Measurements from ENCODE around the gene ALDH1L1.
"Not testable (repeated sequence)": the region's sequence is repeated elsewhere in the genome, so short reads cannot be mapped to it uniquely, and the experiment has no call there.

ALDH1L1 gene

DNA sequence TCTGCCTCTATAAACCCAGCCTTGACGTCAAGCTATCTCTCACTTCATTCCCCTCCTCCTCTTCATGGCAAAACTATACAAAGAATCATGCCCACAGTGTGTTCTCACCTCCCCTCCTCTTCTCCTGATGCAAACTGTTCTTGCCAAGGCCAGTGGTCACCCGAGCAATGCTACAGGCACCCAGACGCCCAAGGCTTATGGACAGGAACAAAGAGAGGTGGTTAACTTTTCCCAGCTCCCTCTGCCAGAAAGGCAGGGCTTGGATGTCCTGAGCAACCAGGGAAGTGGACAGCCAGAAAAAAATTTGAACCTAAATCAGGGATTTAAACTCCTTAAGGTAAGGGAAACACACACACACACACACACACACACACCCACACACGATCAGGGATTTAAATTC, 101.5 kb downstream of the ALDH1L1 start:
- no peaks in the 10 kb centered on the region for H3K9me3 ChIP-seq (ENCODE audit: control insufficient read depth, insufficient read depth, low read length)
- H3K4me1 ChIP-seq (ENCODE audit: insufficient read depth, low read length) = no peaks in the 10 kb centered on the region

DNA sequence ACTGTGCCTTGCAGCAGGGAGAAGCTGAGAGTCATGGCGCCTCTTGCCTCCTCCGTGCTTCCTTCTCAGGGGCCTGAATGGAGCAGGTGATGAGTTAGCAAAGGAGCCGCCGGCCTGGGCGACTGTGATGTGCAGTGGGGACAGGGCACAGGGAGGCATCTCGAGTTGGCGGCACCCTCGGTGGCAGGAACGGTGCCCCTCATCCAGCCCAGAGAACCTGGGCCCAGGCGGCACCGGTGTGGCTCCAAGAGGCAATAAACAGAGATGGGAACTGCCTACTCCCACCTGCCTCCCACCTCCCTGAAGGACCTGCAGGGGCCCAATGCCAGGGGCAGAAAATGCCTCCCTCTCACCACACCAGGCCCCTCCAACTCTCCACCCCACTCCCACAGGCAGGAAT, 102.6 kb downstream of the ALDH1L1 start:
- Histone ChIP-seq H3K4me1 (ENCODE audit: insufficient read depth, low read length) (no peaks in the 10 kb centered on the region), H3K9ac (ENCODE audit: low read depth, low read length) (no peak overlapping the region), H3K9me3 (ENCODE audit: control insufficient read depth, insufficient read depth, low read length) (no peaks in the 10 kb centered on the region), H3K36me3 (ENCODE audit: insufficient read depth, low read length) (no peaks in the 10 kb centered on the region)

More for the DNA sequence above, 101.5 kb downstream of the ALDH1L1 start:
- H3K9ac ChIP-seq (ENCODE audit: low read depth, low read length) = no peak overlapping the region
- no peaks in the 10 kb centered on the region for H3K36me3 ChIP-seq (ENCODE audit: insufficient read depth, low read length)

DNA sequence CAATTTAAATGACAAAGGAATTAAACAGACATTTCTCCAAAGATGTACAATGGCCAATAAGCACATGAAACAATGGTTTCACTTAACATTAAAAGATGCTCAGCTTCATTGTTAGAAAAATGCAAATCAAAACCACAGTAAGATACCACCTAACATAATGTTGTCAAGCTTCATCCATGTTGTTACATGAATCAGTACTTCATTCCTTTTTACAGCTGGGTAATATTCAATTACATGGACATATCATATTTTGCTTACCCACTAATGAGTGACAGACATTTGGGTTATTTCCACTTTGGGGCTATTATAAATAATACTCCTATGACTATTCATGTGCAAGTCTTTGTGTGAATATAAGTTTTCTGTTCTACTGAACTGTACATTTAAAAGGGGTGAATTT, 104.2 kb downstream of the ALDH1L1 start:
- H3K9me3 ChIP-seq (ENCODE audit: control insufficient read depth, insufficient read depth, low read length) = no peaks in the 10 kb centered on the region
- no peaks in the 10 kb centered on the region for H3K4me1 ChIP-seq (ENCODE audit: insufficient read depth, low read length)
- no peak overlapping the region for H3K9ac ChIP-seq (ENCODE audit: low read depth, low read length)
- H3K36me3 ChIP-seq (ENCODE audit: insufficient read depth, low read length) = no peaks in the 10 kb centered on the region

- H3K36me3 ChIP-seq (ENCODE audit: insufficient read depth, low read length) = no peaks in the 10 kb centered on the region
- no peak overlapping the region for H3K9ac ChIP-seq (ENCODE audit: low read depth, low read length)
- no peaks in the 10 kb centered on the region for H3K9me3 ChIP-seq (ENCODE audit: control insufficient read depth, insufficient read depth, low read length)
- no peaks in the 10 kb centered on the region for H3K4me1 ChIP-seq (ENCODE audit: insufficient read depth, low read length)
These were observed 110.2 kb downstream of the ALDH1L1 start for GRCh38 chr3:126070146-126070545.

DNA sequence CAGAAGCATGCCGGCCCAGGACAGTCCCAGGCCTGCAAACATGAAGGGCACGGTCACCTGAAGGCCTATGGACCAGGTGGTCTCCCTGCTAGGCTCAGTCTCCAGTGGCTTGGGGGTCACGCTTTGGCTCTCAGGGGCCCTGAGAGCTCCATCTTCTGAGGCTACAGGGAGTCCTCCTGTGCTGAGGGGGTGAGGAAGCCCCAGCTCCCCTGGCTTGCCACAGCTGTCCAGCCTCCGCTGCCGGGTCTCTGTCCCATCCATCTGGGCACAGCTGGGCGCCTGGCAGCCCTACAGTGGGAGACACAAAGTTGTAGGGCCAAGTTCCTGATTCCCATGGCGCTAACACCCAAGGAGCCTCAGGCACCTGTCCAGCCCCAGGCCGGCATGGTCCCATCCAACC, 112.4 kb downstream of the ALDH1L1 start:
- no peaks in the 10 kb centered on the region for H3K4me1 ChIP-seq (ENCODE audit: insufficient read depth, low read length)
- no peaks in the 10 kb centered on the region for H3K9me3 ChIP-seq (ENCODE audit: control insufficient read depth, insufficient read depth, low read length)
- H3K36me3 ChIP-seq (ENCODE audit: insufficient read depth, low read length) = no peaks in the 10 kb centered on the region
- no peak overlapping the region for H3K9ac ChIP-seq (ENCODE audit: low read depth, low read length)

- not testable (repeated sequence) for H3K9me3 ChIP-seq (ENCODE audit: control insufficient read depth, insufficient read depth, low read length); H3K4me1 ChIP-seq (ENCODE audit: insufficient read depth, low read length); H3K36me3 ChIP-seq (ENCODE audit: insufficient read depth, low read length); H3K9ac ChIP-seq (ENCODE audit: low read depth, low read length)
These were observed 113.7 kb downstream of the ALDH1L1 start for GRCh38 chr3:126066676-126067075.

- no peaks in the 10 kb centered on the region for H3K36me3 ChIP-seq (ENCODE audit: insufficient read depth, low read length)
- no peaks in the 10 kb centered on the region for H3K9me3 ChIP-seq (ENCODE audit: control insufficient read depth, insufficient read depth, low read length)
- H3K9ac ChIP-seq (ENCODE audit: low read depth, low read length) = no peak overlapping the region
- H3K4me1 ChIP-seq (ENCODE audit: insufficient read depth, low read length) = no peaks in the 10 kb centered on the region
These were observed 114.5 kb downstream of the ALDH1L1 start for GRCh38 chr3:126065876-126066275.

DNA sequence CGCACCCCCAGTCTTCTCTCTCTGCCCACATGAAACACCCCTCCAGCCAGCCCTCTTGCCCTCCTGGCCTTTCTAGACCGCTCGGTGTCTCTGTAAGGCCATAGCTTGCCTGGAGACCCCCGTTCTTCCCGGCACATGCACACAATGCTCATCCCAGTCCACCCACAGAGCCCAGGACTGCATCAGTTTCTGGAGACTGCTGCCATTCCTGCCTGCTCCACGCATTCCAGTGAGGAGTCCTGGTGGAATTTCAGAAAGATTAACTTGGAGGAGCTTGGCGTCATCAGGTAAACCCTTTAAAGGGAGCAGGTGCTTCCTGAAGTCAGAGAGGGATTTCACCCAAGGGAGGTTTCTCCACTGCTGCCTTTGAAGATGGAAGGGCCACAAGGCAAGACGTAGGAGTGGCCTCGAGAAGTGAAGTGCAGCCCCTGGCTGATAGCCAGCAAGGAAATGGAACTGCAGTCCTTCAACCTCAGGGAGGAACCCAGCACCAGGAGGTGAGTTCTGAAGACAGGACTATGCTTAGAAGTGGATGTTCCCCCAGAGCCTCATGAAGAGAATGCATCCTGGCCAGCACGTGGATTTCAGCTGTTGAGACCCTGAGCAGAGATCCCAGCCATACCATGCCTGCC, 115.6 kb downstream of the ALDH1L1 start:
- Histone ChIP-seq H3K4me1 (ENCODE audit: insufficient read depth, low read length) (no peaks in the 10 kb centered on the region), H3K9ac (ENCODE audit: low read depth, low read length) (no peak overlapping the region), H3K9me3 (ENCODE audit: control insufficient read depth, insufficient read depth, low read length) (no peaks in the 10 kb centered on the region), H3K36me3 (ENCODE audit: insufficient read depth, low read length) (no peaks in the 10 kb centered on the region)

GRCh38 chr3:126063358-126063965, 116.9 kb downstream of the ALDH1L1 start:
- no peaks in the 10 kb centered on the region for H3K36me3 ChIP-seq (ENCODE audit: insufficient read depth, low read length)
- no peak overlapping the region for H3K9ac ChIP-seq (ENCODE audit: low read depth, low read length)
- no peaks in the 10 kb centered on the region for H3K9me3 ChIP-seq (ENCODE audit: control insufficient read depth, insufficient read depth, low read length)
- H3K4me1 ChIP-seq (ENCODE audit: insufficient read depth, low read length) = no peaks in the 10 kb centered on the region; the same call in 1 of the 2 replicates

- Histone ChIP-seq H3K36me3 (ENCODE audit: insufficient read depth, low read length) (no peaks in the 10 kb centered on the region), H3K9me3 (ENCODE audit: control insufficient read depth, insufficient read depth, low read length) (no peaks in the 10 kb centered on the region), H3K4me1 (ENCODE audit: insufficient read depth, low read length) (peaks cover 6% of the 10 kb centered on the region; the same call in 1 of the 2 replicates), H3K9ac (ENCODE audit: low read depth, low read length) (no peak overlapping the region)
These were observed 118.9 kb downstream of the ALDH1L1 start for GRCh38 chr3:126061301-126062032.

DNA sequence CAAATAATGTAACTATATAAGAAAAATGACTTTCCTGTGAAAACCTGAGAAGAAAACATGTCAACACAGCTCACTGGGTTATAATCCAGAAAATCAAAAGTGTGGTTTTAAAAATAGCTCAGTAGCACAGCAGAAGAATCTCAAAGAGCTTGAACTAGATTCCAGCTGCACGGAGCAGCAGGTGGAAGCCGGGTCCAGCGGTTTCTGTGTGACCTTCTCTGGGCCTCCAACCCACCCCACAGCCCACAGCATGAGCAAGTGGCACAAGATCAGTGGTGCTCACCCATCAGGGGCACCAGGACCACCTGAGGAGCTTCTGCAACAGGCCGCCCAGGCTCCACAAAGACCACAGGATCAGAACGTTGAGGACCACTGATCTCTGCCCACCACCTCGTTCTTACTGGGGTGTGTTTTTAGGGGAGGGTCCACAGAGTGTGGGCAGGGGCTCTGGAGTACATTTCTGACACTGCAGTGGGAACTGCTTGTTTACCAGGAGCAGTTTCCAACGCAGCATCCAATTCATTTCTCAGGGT, 119.7 kb downstream of the ALDH1L1 start:
- Histone ChIP-seq H3K9ac (ENCODE audit: low read depth, low read length) (no peak overlapping the region), H3K9me3 (ENCODE audit: control insufficient read depth, insufficient read depth, low read length) (no peaks in the 10 kb centered on the region), H3K36me3 (ENCODE audit: insufficient read depth, low read length) (no peaks in the 10 kb centered on the region), H3K4me1 (ENCODE audit: insufficient read depth, low read length) (peaks cover 6% of the 10 kb centered on the region; the same call in 1 of the 2 replicates)

DNA sequence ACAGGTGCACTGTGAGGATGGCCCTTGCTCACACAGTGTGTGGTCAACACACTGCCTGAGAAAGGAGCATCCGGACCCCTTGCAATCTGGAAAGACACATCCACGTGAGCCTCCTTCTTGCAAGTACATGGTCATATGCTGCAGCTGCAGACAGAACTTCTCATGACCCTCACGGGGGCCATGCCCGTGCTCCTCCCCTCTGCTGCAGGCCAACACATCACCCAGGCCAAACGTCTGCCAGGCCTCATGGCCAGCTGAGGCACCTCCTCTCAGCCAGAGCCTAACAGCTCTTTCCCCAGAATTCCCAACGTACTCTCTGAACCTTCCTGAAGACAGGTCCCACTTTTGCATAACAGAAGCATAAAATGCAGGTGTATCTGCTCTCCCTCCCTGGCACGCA, 121.7 kb downstream of the ALDH1L1 start:
- no peaks in the 10 kb centered on the region for H3K9me3 ChIP-seq (ENCODE audit: control insufficient read depth, insufficient read depth, low read length)
- H3K9ac ChIP-seq (ENCODE audit: low read depth, low read length) = no peak overlapping the region
- no peaks in the 10 kb centered on the region for H3K36me3 ChIP-seq (ENCODE audit: insufficient read depth, low read length)
- H3K4me1 ChIP-seq (ENCODE audit: insufficient read depth, low read length) = peaks cover 6% of the 10 kb centered on the region; the same call in 1 of the 2 replicates

GRCh38 chr3:126057936-126058335, 122.5 kb downstream of the ALDH1L1 start:
- no peaks in the 10 kb centered on the region for H3K9me3 ChIP-seq (ENCODE audit: control insufficient read depth, insufficient read depth, low read length)
- no peak overlapping the region for H3K9ac ChIP-seq (ENCODE audit: low read depth, low read length)
- H3K4me1 ChIP-seq (ENCODE audit: insufficient read depth, low read length) = peaks cover 6% of the 10 kb centered on the region; the same call in 1 of the 2 replicates
- no peaks in the 10 kb centered on the region for H3K36me3 ChIP-seq (ENCODE audit: insufficient read depth, low read length)

DNA sequence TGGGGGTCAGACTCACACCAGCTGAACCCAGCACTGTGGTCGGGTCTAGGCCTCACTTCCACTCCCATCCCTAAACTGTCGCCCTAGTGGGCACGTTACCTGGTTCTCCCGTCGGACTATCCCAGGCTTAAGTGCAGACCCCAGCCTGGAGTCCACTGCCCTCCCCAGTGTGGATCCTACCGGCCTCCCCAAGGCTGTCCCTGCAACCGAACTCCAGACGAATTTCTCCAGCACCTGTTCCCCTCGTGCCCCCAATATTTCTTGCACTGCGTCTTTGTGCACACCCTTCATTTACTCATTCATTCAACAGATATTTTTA, 122.9 kb downstream of the ALDH1L1 start:
- Histone ChIP-seq H3K4me1 (ENCODE audit: insufficient read depth, low read length) (peaks cover 6% of the 10 kb centered on the region; the same call in 1 of the 2 replicates), H3K36me3 (ENCODE audit: insufficient read depth, low read length) (no peaks in the 10 kb centered on the region), H3K9ac (ENCODE audit: low read depth, low read length) (no peak overlapping the region), H3K9me3 (ENCODE audit: control insufficient read depth, insufficient read depth, low read length) (no peaks in the 10 kb centered on the region)

All from ES-I3 (cell line).